ENCODE data around the gene MBLAC1. TPM values are rescaled to one million over a fixed set of nuclear protein-coding genes. Genes with fewer than 3 reads are reported as not detected.

The MBLAC1 gene
- total RNA-seq, 1 experiment from 2014 or later: not detected

DNA sequence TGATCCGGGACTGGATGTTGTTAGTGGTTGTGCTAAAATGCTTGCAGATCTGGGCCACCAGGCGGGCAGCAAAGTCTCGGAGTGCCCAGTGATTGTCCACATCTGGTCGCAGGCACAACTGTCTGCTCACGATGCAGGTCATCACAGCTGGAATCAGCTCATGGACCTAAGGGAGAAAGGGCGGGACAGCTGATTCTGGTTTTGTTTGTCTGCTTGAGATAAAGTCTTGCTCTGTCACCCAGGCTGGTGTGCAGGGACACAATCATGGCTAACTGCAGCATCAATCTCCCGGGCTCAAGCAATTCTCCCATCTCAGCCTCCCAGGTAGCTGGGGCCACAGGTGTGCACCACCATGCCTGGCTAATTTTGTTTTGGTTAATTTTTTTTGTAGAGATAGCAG, 15.6 kb upstream of the MBLAC1 start:
- H3K27me3 ChIP-seq (ENCODE audit: low read length): no peaks in the 10 kb centered on the region
- no peaks in the 10 kb centered on the region for H3K79me2 ChIP-seq (ENCODE audit: low read length)
- peaks cover 7% of the 10 kb centered on the region; the same call in 1 of the 2 replicates for H3K36me3 ChIP-seq (ENCODE audit: insufficient read depth, low read length)
- H3K9me3 ChIP-seq (ENCODE audit: low read length): no peaks in the 10 kb centered on the region
- DNase-seq: no peak
- H2AFZ ChIP-seq (ENCODE audit: low read length): no peak overlapping the region
- no peak overlapping the region for H3K27ac ChIP-seq (ENCODE audit: low read length)
- H3K4me1 ChIP-seq (ENCODE audit: low read length): no peaks in the 10 kb centered on the region
- no peaks in the 10 kb centered on the region for H4K20me1 ChIP-seq (ENCODE audit: insufficient read depth, low read depth, low read length)
- H3K4me2 ChIP-seq (ENCODE audit: low read depth, low read length, poor library complexity, severe bottlenecking): no peak overlapping the region
- no peak overlapping the region for H3K9ac ChIP-seq (ENCODE audit: low read length)
- no peaks in the 10 kb centered on the region for H3K9me2 ChIP-seq (replicated peaks; ENCODE audit: insufficient read depth, low read length)
- no peak overlapping the region for H3K4me3 ChIP-seq (ENCODE audit: low read length)

DNA sequence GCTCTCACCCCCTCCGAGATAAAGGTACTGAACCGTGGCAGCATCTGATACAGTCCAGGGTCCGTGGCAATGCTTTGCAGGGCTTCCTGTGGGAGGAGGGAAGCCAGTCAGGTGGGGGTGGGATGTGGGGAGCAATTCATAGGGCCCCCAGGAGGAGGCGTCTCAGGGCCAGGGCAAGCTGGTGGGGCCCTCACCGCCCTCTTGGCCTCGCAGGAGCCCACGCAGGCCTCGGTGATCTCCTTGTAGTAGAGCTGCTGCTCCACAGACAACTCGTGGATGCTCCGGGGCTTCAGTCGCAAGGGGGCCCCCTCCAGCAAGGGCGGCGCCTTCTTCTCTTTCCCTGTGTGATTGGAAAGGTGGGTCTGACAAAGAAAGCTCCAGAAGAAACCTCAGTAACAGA, 14.9 kb upstream of the MBLAC1 start:
- Histone ChIP-seq H3K4me3 (ENCODE audit: low read length) (no peak overlapping the region), H3K9me3 (ENCODE audit: low read length) (no peaks in the 10 kb centered on the region), H3K27ac (ENCODE audit: low read length) (no peak overlapping the region), H3K4me1 (ENCODE audit: low read length) (no peaks in the 10 kb centered on the region), H3K9ac (ENCODE audit: low read length) (no peak overlapping the region), H3K9me2 (replicated peaks; ENCODE audit: insufficient read depth, low read length) (no peaks in the 10 kb centered on the region), H3K27me3 (ENCODE audit: low read length) (no peaks in the 10 kb centered on the region), H2AFZ (ENCODE audit: low read length) (no peak overlapping the region), H4K20me1 (ENCODE audit: insufficient read depth, low read depth, low read length) (no peaks in the 10 kb centered on the region), H3K36me3 (ENCODE audit: insufficient read depth, low read length) (peaks cover 7% of the 10 kb centered on the region; the same call in 1 of the 2 replicates), H3K79me2 (ENCODE audit: low read length) (no peaks in the 10 kb centered on the region), H3K4me2 (ENCODE audit: low read depth, low read length, poor library complexity, severe bottlenecking) (no peak overlapping the region)
- no peak for DNase-seq

DNA sequence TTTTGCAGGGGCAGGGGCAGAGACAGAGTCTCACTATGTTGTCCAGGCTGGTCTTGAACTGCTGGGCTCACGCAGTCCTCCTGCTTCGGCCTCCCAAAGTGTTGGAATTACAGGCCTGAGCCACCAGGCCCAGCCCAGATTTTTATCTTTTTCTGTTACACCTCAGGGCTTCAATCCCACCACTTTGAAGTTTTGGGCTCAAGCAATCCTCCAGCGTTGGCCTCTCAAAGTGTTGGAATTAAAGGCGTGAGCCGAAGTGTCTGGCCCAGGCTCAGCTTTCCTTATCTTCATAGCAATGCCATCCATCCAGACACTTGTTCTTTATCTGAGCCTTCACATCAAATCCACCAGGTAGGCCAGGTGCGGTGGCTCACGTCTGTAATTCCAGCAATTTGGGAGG, 11.7 kb upstream of the MBLAC1 start:
- H3K4me2 ChIP-seq (ENCODE audit: low read depth, low read length, poor library complexity, severe bottlenecking): no peak overlapping the region
- no peaks in the 10 kb centered on the region for H3K27me3 ChIP-seq (ENCODE audit: low read length)
- no peak for DNase-seq
- H3K4me1 ChIP-seq (ENCODE audit: low read length): peaks cover 12% of the 10 kb centered on the region
- no peak overlapping the region for H3K4me3 ChIP-seq (ENCODE audit: low read length)
- peaks cover 7% of the 10 kb centered on the region; the same call in 1 of the 2 replicates for H3K36me3 ChIP-seq (ENCODE audit: insufficient read depth, low read length)
- H3K9ac ChIP-seq (ENCODE audit: low read length): no peak overlapping the region
- no peaks in the 10 kb centered on the region for H3K9me2 ChIP-seq (replicated peaks; ENCODE audit: insufficient read depth, low read length)
- peaks cover 10% of the 10 kb centered on the region for H3K79me2 ChIP-seq (ENCODE audit: low read length)
- no peaks in the 10 kb centered on the region for H4K20me1 ChIP-seq (ENCODE audit: insufficient read depth, low read depth, low read length)
- no peaks in the 10 kb centered on the region for H3K9me3 ChIP-seq (ENCODE audit: low read length)
- H2AFZ ChIP-seq (ENCODE audit: low read length): no peak overlapping the region
- H3K27ac ChIP-seq (ENCODE audit: low read length): no peak overlapping the region

DNA sequence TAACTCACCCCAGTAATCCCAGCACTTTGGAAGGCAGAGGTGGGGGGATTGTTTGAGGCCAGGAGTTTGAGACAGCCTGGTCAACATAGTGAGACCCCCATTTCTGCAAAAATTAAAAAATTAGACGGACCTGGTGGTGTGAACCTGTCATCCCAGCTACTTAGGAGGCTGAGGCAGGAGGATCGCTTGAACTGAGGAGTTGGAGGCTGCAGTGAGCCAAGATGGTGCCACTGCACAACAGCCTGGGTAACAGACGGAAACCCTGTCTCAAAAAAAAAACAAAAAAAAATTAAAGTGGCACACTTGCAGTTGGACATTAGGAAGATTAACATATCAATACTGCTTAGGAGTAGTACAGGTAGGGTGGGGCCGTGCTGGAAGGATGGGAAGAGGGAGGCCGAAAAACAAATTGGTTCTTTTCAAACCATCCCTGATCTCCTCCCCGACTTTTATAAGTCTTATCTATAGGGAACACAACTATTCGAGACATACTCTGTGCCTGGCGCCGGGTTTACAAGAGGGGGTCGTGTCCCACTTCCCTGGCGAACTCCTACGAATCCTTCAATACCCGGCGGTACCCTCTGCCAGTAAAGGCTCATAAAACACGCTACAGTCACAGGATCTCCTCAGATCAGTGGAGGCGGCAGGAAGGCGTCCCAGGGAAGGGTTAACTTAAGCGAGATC, 8.2 kb upstream of the MBLAC1 start:
- Histone ChIP-seq H3K4me1 (ENCODE audit: low read length) (peaks cover 20% of the 10 kb centered on the region), H3K79me2 (ENCODE audit: low read length) (peaks cover 15% of the 10 kb centered on the region), H3K27ac (ENCODE audit: low read length) (peak overlapping the region; percentile 68), H3K9me2 (replicated peaks; ENCODE audit: insufficient read depth, low read length) (no peaks in the 10 kb centered on the region), H3K9me3 (ENCODE audit: low read length) (no peaks in the 10 kb centered on the region), H3K36me3 (ENCODE audit: insufficient read depth, low read length) (no peaks in the 10 kb centered on the region), H2AFZ (ENCODE audit: low read length) (no peak overlapping the region), H3K27me3 (ENCODE audit: low read length) (no peaks in the 10 kb centered on the region), H4K20me1 (ENCODE audit: insufficient read depth, low read depth, low read length) (no peaks in the 10 kb centered on the region), H3K9ac (ENCODE audit: low read length) (peak overlapping the region; percentile 82), H3K4me3 (ENCODE audit: low read length) (peak overlapping the region; percentile 81), H3K4me2 (ENCODE audit: low read depth, low read length, poor library complexity, severe bottlenecking) (peak overlapping the region; percentile 92)
- peak; percentile 54 for DNase-seq

DNA sequence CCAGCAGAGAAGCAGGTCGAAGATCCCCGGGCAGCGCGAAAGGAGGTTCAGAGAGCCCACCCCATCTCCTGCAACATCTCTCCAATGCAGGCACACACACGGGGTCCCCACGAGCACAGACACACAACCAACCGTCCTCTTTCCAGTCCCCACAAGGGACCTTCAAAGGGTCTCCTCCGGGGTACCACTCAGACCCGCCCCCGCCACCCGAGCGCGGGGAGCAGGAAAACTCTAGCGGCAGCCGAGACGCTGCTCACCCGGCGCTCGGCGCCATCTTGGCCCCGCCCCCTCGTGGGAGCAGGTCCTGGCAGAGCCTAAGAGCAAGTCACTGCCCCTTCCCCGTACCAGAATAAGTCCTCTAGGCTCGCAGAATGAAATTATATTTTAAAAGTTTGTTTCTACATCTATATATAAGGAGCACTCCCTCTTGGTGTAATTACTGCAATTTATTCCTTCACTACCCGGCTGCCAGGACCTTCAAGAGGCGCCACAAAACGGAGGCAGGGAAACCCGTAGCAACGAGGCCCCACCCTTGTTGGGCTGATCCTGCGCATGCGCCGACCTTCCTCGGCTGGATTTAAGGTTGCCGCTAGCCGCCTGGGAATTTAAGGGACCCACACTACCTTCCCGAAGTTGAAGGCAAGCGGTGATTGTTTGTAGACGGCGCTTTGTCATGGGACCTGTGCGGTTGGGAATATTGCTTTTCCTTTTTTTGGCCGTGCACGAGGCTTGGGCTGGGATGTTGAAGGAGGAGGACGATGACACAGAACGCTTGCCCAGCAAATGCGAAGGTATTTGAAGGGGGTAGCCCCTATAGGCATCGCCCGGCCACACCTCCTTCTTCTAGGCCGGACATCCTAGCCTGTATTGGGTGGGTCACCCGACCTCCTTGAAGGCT, 7.4 kb upstream of the MBLAC1 start, which contains the start of the genes CNPY4 and TAF6:
Gene CNPY4, plus strand, starts transcription at position 563 of the 898 bp plus-strand sequence. Its CDS starts 111 bp downstream, at position 674.
Gene TAF6, minus strand, starts transcription at position 287 of the 898 bp plus-strand sequence. CDS start 5,149 bp downstream, outside the sequence.
- peaks cover 20% of the 10 kb centered on the region for H3K4me1 ChIP-seq (ENCODE audit: low read length)
- no peaks in the 10 kb centered on the region for H3K9me2 ChIP-seq (replicated peaks; ENCODE audit: insufficient read depth, low read length)
- peak within 1 kb of the TSS; percentile 81 for H3K4me3 ChIP-seq (ENCODE audit: low read length)
- peak within 1 kb of the TSS; percentile 68 for H3K27ac ChIP-seq (ENCODE audit: low read length)
- peak within 1 kb of the TSS; percentile 92 for H3K4me2 ChIP-seq (ENCODE audit: low read depth, low read length, poor library complexity, severe bottlenecking)
- H3K9ac ChIP-seq (ENCODE audit: low read length): peak within 1 kb of the TSS; percentile 82
- peak; percentile 98 for DNase-seq
- H3K36me3 ChIP-seq (ENCODE audit: insufficient read depth, low read length): no peaks in the 10 kb centered on the region
- no peaks in the 10 kb centered on the region for H3K9me3 ChIP-seq (ENCODE audit: low read length)
- H4K20me1 ChIP-seq (ENCODE audit: insufficient read depth, low read depth, low read length): no peaks in the 10 kb centered on the region
- H3K27me3 ChIP-seq (ENCODE audit: low read length): no peaks in the 10 kb centered on the region
- peak within 1 kb of the TSS; percentile 70; the same call in 1 of the 2 replicates for H2AFZ ChIP-seq (ENCODE audit: low read length)
- H3K79me2 ChIP-seq (ENCODE audit: low read length): peaks cover 15% of the 10 kb centered on the region

DNA sequence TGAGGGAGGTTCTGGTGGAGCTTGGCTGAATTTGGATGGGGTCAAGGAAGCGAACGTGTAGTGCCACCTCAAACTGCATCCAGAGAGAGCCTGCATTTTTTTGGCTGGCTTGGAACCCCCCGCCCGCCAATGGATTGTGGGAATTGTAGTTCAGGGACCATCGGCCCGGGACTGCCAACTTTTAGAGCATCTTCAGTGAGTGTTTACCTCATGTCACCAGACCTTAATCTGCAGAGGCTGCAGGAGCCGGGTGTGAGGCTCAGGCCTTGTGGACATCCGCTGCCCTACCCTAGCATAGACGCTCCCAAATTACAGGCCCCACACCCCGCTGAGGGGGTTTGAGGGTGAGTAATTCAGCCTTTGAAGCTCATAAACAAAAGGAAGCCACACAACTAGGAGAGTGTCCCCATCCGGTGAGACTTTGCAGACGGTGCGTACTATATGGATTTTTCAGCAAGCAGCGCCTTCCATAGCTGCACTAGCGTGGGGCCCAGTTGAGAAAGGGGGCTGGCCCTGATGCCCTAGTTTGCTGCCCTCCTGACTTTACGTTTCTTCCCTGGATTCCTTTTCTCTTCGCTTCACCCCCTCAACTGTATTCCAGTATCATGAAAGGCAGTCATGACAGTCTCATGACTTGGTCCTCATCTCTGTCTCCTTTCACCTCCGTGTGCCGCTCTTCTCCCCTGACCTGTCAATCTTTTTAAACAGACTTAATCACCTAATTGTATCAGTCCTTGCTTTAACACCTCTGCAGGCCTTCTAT, 6.6 kb upstream of the MBLAC1 start:
- Histone ChIP-seq H3K79me2 (ENCODE audit: low read length) (peaks cover 22% of the 10 kb centered on the region), H3K27ac (ENCODE audit: low read length) (peak overlapping the region; percentile 68), H3K27me3 (ENCODE audit: low read length) (no peaks in the 10 kb centered on the region), H3K9ac (ENCODE audit: low read length) (peak overlapping the region; percentile 82), H3K4me2 (ENCODE audit: low read depth, low read length, poor library complexity, severe bottlenecking) (peak overlapping the region; percentile 92), H3K36me3 (ENCODE audit: insufficient read depth, low read length) (no peaks in the 10 kb centered on the region), H3K4me1 (ENCODE audit: low read length) (peaks cover 26% of the 10 kb centered on the region), H4K20me1 (ENCODE audit: insufficient read depth, low read depth, low read length) (no peaks in the 10 kb centered on the region), H3K9me2 (replicated peaks; ENCODE audit: insufficient read depth, low read length) (no peaks in the 10 kb centered on the region), H3K4me3 (ENCODE audit: low read length) (peak overlapping the region; percentile 81), H2AFZ (ENCODE audit: low read length) (peak overlapping the region; percentile 70; the same call in 1 of the 2 replicates), H3K9me3 (ENCODE audit: low read length) (no peaks in the 10 kb centered on the region)
- DNase-seq: peak; percentile 89

DNA sequence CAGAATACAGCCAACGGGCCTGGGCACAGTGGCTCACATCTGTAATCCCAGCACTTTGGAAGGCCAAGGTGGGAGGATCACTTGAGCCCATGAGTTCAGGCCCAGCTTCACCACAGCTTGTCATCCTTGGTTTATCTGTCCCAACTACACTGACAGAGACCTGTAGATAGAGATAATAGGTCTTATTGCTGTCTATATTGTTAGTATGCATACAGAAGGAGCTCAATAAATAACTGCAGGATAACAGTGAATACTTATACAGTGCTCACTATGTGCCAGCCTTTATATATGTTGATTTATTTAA, 6.1 kb upstream of the MBLAC1 start:
- DNase-seq: no peak
- Histone ChIP-seq H2AFZ (ENCODE audit: low read length) (no peak overlapping the region), H3K27ac (ENCODE audit: low read length) (peak overlapping the region; percentile 68), H3K9me2 (replicated peaks; ENCODE audit: insufficient read depth, low read length) (no peaks in the 10 kb centered on the region), H3K4me1 (ENCODE audit: low read length) (peaks cover 32% of the 10 kb centered on the region), H3K36me3 (ENCODE audit: insufficient read depth, low read length) (no peaks in the 10 kb centered on the region), H3K79me2 (ENCODE audit: low read length) (peaks cover 27% of the 10 kb centered on the region), H3K4me2 (ENCODE audit: low read depth, low read length, poor library complexity, severe bottlenecking) (peak overlapping the region; percentile 92), H3K9ac (ENCODE audit: low read length) (peak overlapping the region; percentile 82), H3K27me3 (ENCODE audit: low read length) (no peaks in the 10 kb centered on the region), H3K9me3 (ENCODE audit: low read length) (no peaks in the 10 kb centered on the region), H4K20me1 (ENCODE audit: insufficient read depth, low read depth, low read length) (no peaks in the 10 kb centered on the region), H3K4me3 (ENCODE audit: low read length) (peak overlapping the region; percentile 81)
